HG03558 (cell line): ENCODE results near the gene RNF149.
"Not testable (repeated sequence)": the region's sequence is repeated elsewhere in the genome, so short reads cannot be mapped to it uniquely, and the experiment has no call there.

Experiments used
- ATAC-seq: cut with Tn5 transposase; IDR thresholded peaks from one replicate; pipeline ENCODE4 v1.9.1; 2021; ENCODE audit warnings: moderate number of reproducible peaks; ENCODE audit not compliant: unreplicated experiment; ENCODE audit errors: extremely low read depth

RNF149 gene

DNA sequence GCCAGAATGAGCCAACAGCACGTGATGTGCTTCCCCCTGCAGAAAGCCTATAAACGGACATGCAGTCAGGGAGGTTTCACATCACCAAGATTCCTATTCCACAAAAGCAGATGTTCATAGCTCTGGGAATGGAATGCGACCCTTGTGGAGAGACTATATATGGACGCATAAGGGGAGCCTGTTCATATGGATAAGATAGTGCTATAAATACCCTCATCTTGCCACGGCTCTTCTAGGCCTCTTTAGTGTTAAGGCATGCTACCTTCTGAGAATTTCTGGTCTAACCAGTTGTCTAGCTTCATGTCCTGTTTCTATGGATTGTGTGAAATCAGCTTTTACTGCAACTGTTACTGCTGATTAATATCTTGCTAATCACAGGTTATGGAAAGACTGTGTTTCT lies 70.6 kb downstream of the RNF149 start:
- not testable (repeated sequence) for ATAC-seq

DNA sequence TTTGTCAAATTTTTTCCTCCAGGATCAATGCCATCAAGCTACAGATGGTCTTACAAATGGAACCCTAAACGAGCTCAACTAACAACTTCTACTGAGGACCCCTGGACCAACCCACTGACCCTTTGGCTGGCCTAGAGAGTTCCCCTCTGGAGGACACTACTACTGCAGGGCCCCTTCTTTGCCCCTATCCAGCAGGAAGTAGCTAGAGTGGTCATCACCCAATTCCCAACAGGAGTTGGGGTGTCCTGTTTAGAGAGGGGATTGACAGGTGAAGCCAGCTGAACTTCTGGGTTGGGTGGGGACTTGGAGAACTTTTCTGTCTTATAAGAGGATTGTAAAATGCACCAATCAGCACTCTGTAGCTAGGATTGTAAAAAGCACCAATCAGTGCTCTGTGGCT lies 72.5 kb downstream of the RNF149 start:
- ATAC-seq, result not testable (repeated sequence)

DNA sequence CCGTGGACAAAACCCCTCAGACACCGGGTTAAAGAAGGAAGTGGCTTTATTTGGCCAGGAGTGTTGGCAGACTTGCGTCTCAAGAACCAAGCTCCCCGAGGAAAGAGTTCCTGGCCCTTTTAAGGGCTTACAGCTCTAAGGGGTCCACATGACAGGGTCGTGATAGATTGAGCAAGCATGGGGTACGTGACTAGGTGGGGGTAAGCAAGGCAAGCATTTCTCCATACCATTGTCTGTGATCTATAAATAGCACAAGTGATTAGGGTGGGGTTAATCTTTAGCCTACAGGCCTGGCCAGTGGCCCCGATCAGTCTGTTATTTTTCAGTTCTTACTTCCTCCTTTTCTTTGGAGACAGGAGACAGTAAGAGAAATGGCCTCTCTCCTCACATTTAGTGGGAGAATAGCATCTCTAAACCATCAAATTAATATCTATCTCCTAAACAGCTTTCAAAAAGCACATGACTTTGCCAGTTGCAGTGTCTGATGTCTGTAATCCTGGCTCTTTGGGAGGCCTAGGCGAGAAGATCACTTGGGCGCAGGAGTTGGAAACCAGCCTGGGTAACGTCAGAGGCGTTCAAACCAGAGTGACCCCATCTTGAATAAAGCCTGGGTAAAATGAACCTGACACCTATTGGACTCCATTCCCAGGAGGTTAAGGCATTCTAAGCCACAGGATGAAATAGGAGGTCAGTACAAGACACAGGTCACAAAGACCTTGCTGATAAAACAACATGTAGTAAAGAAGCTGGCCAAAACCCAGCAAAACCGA lies 74.1 kb downstream of the RNF149 start:
- ATAC-seq, result no peak

DNA sequence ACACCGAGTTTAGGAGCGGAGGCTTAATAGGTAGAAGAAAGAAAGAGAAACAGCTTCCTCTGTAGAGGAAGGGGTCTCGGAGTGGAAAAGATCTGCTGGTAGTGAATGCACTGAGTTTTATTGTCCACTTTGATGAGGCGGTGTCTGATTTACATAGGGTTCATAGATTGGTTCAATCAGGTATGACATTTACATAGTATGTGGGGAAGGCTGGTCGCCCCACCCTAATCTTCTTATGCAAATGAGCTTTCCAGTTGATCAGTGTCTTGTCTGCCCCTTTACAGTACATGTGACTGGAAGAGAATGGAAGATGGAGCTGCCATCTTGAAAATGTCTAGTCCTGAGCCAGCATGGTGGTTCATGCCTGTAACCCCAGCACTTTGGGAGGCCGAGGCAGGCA lies 75.7 kb downstream of the RNF149 start:
- no peak for ATAC-seq

DNA sequence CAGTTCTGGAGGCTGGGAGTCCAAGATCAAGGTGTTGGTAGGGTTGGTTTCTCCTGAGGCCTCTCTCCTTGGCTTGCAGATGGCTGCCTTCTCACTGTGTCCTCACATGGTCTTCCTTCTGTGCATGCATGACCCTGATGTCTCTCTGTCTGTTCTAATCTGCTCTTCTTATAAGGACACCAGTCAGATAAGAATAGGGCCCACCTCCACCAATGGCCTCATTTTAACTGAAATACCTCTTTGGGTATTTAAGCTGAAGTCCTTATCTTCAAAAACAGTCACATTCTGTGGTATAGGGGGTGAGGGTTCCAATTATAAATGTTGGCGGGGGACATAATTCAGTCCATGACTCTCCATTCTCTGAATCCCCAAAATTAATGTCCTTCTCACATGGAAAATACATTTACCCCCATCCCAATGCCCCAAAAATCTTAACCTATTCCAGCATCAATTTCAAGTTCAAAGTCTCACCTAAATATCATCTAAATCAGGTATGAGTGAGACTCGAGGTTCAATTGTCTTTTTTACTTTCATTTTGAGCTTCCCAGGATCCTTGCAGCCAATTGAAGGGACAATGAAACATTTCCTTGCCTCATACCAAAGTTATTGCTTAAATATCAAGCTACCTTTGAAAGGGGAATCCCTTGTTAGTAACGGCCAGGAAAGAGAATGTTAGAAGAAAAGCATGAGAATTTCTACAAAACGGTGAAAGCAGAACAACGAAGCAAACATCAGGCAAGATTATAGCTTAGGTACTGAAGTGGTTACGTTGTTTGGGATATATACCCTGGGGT lies 76.4 kb downstream of the RNF149 start:
- no peak for ATAC-seq

DNA sequence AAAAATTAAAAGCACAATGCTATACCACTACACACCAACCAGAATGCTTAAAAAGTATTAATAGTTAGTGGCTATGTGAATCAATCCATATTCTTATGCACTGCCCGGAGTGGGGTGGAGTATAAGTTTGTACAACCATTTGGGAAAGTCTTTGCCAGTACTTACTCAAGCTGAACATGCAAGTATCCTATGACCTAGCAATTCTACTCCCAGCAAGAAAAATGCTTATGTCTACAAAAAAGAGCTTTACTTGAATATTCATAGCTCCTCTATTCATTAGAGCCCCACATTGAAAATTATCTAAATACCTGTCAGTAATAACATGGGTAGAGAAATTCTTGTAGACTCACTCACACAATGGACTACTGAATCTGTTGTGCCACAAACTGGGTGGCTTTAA lies 77.3 kb downstream of the RNF149 start:
- ATAC-seq, result no peak

DNA sequence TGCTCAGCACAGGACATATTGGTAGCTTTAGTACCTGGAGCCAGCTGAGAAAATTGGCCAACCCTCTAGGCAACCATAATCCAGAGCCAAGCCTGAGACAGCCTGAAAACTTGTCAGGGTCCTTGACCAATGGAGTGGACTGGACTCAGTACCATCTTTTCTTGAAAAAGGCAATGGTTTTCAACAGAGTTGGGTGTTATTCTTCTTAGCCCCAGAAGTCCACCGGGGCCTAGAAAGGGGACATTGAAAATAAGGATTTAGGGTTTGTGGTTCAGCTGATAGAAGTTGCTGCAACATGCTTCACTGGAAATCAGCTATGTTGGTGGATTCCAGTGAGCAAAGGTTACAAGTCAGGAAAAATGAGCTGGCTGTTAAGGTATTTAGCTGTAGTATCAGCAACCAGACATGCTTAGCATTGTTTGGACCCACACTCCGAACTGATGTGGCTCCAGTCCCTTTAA lies 77.9 kb downstream of the RNF149 start:
- no peak for ATAC-seq
